Omental fat pad (tissue), 4 donors: ENCODE data around the gene FILIP1. TPM values are rescaled to one million over a fixed set of nuclear protein-coding genes. Genes with fewer than 3 reads are reported as not detected.

ENCODE experiments used
- ATAC-seq: fragments of 150-250 bp; one replicate; pipeline ENCODE4 v1.9.1; 2016; ENCODE audit warnings: mild to moderate bottlenecking, moderate library complexity; ENCODE audit not compliant: low FRiP score
- DNase-seq: peaks from one replicate; pipeline ENCODE4 v3.0.0-alpha.2; 2019; ENCODE audit warnings: low spot score
- CTCF ChIP-seq, 3 donors: fragments of 450-650 bp; IDR thresholded peaks; one replicate each; pipeline ENCODE4 v1.5.1; 2016 to 2017; ENCODE audit warnings: antibody characterized with exemption in 3 of 3, mild to moderate bottlenecking in 3 of 3, moderate library complexity in 2 of 3
- total RNA-seq, 4 donors: library from RNA; depleted of rRNA; stranded (reverse); fragments of >200 nt; gene quantifications; one replicate each; pipeline ENCODE4 v1.1.0, GENCODE V29; 2016

FILIP1 gene
- total RNA-seq, 4 donors from 2014 or later, result 3.0 to 15.9 (median 5.7) TPM

- ATAC-seq, result no peak
- DNase-seq, result no peak
- TF ChIP-seq CTCF (IDR thresholded peaks at IDR 0.05), result no peak
Measured at GRCh38 chr6:75504465-75505222, 11.0 kb upstream of the FILIP1 start.

- ATAC-seq (no peak), DNase-seq (no peak)
- TF ChIP-seq CTCF (IDR thresholded peaks at IDR 0.05), result no peak
Measured at GRCh38 chr6:75503291-75503690, 9.7 kb upstream of the FILIP1 start.

GRCh38 chr6:75502884-75503283, 9.3 kb upstream of the FILIP1 start:
- no peak for ATAC-seq
- DNase-seq, result no peak
- TF ChIP-seq CTCF (IDR thresholded peaks at IDR 0.05), result no peak

GRCh38 chr6:75501756-75502155, 8.2 kb upstream of the FILIP1 start:
- no peak for ATAC-seq
- no peak for DNase-seq
- TF ChIP-seq CTCF (IDR thresholded peaks at IDR 0.05), result no peak

- DNase-seq (no peak), ATAC-seq (no peak)
- no peak for TF ChIP-seq CTCF (IDR thresholded peaks at IDR 0.05)
Measured at GRCh38 chr6:75499640-75500039, 6.0 kb upstream of the FILIP1 start.

GRCh38 chr6:75498862-75499261, 5.3 kb upstream of the FILIP1 start:
- no peak for ATAC-seq
- DNase-seq, result no peak
- no peak for TF ChIP-seq CTCF (IDR thresholded peaks at IDR 0.05)

GRCh38 chr6:75497994-75498393, 4.4 kb upstream of the FILIP1 start:
- ATAC-seq (no peak), DNase-seq (no peak)
- no peak for TF ChIP-seq CTCF (IDR thresholded peaks at IDR 0.05)
